A673 (cell line): ENCODE data around the gene IL34. TPM values are rescaled to one million over a fixed set of nuclear protein-coding genes. Genes with fewer than 3 reads are reported as not detected.

ENCODE experiments used
- BruUV-seq: library from RNA; stranded (reverse); fragments of 400-500 nt; replicated peaks from 2 replicates; lab custom pipeline; 2021; lab: Mats Ljungman, UMichigan
- CTCF ChIA-PET: fragments of 300-600 bp; sonication (Branson Sonifier 250); formaldehyde crosslinking; loops from one replicate; lab custom pipeline; 2022; ENCODE audit warnings: antibody characterized with exemption; lab: Charles Lee
- POLR2A ChIA-PET: fragments of 300-600 bp; sonication (Branson Sonifier 250); formaldehyde crosslinking; loops from one replicate; lab custom pipeline; 2022; ENCODE audit warnings: antibody characterized with exemption; ENCODE audit not compliant: low non-redundant PET; lab: Charles Lee
- DNase-seq: peaks from one replicate; pipeline ENCODE4 v3.0.0-alpha.2; 2015; ENCODE audit warnings: low spot score
- H3K27ac ChIP-seq: fragments of 200-600 bp; sonication (generic); 2 replicates; pipeline ENCODE4 v1.5.1; 2016; ENCODE audit warnings: mixed run types, low read depth, mild to moderate bottlenecking, mixed read lengths, antibody characterized with exemption, low read length; ENCODE audit not compliant: poor library complexity, severe bottlenecking
- H3K27me3 ChIP-seq: fragments of 200-600 bp; sonication (generic); replicated peaks from 2 replicates; pipeline ENCODE4 v1.6.1; 2017; ENCODE audit warnings: mixed run types, low read depth, mild to moderate bottlenecking, mixed read lengths, antibody characterized with exemption, low read length; ENCODE audit not compliant: insufficient read depth, poor library complexity
- H3K36me3 ChIP-seq: fragments of 200-600 bp; sonication (generic); 2 replicates; pipeline ENCODE4 v1.6.1; 2016; ENCODE audit warnings: mixed run types, mild to moderate bottlenecking, mixed read lengths, antibody characterized with exemption, low read length; ENCODE audit not compliant: insufficient read depth, poor library complexity, severe bottlenecking
- H3K4me1 ChIP-seq: fragments of 200-600 bp; sonication (generic); 2 replicates; pipeline ENCODE4 v1.6.1; 2017; ENCODE audit warnings: mixed run types, mild to moderate bottlenecking, mixed read lengths, antibody characterized with exemption, low read length; ENCODE audit not compliant: insufficient read depth, poor library complexity, severe bottlenecking
- H3K4me3 ChIP-seq: fragments of 200-600 bp; sonication (generic); 2 replicates; pipeline ENCODE4 v1.5.1; 2016; ENCODE audit warnings: low read depth, mixed run types, mild to moderate bottlenecking, mixed read lengths, low read length; ENCODE audit not compliant: poor library complexity, severe bottlenecking
- H3K9me3 ChIP-seq: fragments of 200-600 bp; sonication (generic); 2 replicates; pipeline ENCODE4 v1.6.1; 2016; ENCODE audit warnings: mixed run types, low read depth, mild to moderate bottlenecking, mixed read lengths, antibody characterized with exemption, low read length; ENCODE audit not compliant: poor library complexity, severe bottlenecking
- CTCF ChIP-seq: fragments of 300-800, 200-600 bp; sonication (generic); conservative IDR thresholded peaks from 2 replicates; pipeline ENCODE4 v1.5.1; 2017; ENCODE audit warnings: low read depth, mild to moderate bottlenecking, antibody characterized with exemption, low read length, moderate library complexity, mixed read lengths
- EZH2 ChIP-seq: fragments of 200-600 bp; sonication (generic); IDR thresholded peaks from 2 replicates; pipeline ENCODE4 v1.6.1; 2017; ENCODE audit warnings: borderline replicate concordance, low read depth, mild to moderate bottlenecking, mixed read lengths, antibody characterized with exemption, low read length; ENCODE audit not compliant: poor library complexity, severe bottlenecking
- intact Hi-C: fragments of 100-400 bp; cut with micrococcal nuclease; formaldehyde crosslinking; loops from one replicate; pipeline ENCODE4 v1.10.0; 2022; ENCODE audit not compliant: unreplicated experiment
- total RNA-seq: library from RNA; stranded (reverse); gene quantifications from 2 replicates; pipeline ENCODE4 v1.2.3, GENCODE V29; 2021

IL34 gene
- total RNA-seq, 1 experiment from 2014 or later: not detected

GRCh38 chr16:70650216-70650615, 3.9 kb downstream of the IL34 start:
- no TSS peak for BruUV-seq
- intact Hi-C loops: loop anchor here (10.0 kb wide), 1 partner anchor 125 kb away; the partner anchor contains the start of genes COG4 and SF3B3
- Histone ChIP-seq H3K4me3 (no peak overlapping the region), H3K36me3 (no peaks in the 10 kb centered on the region), H3K27me3 (no peaks in the 10 kb centered on the region), H3K4me1 (no peaks in the 10 kb centered on the region), H3K27ac (no peak overlapping the region), H3K9me3 (no peaks in the 10 kb centered on the region)
- TF ChIP-seq EZH2: no peak
- TF ChIP-seq CTCF: no peak
- ChIA-PET POLR2A (no interaction called here), CTCF (no interaction called here)
- no peak for DNase-seq

GRCh38 chr16:70651524-70651923, 5.2 kb downstream of the IL34 start:
- ChIA-PET POLR2A (interaction anchor here (0.7 kb wide), 1 partner anchor 30 kb away, joined by 6 read pairs; no protein-coding TSS in a partner anchor), CTCF (no interaction called here)
- no peak for DNase-seq
- Histone ChIP-seq H3K4me3 (no peak overlapping the region), H3K36me3 (no peaks in the 10 kb centered on the region), H3K27me3 (no peaks in the 10 kb centered on the region), H3K9me3 (no peaks in the 10 kb centered on the region), H3K4me1 (no peaks in the 10 kb centered on the region), H3K27ac (no peak overlapping the region)
- TF ChIP-seq EZH2: no peak
- TF ChIP-seq CTCF: no peak
- no TSS peak for BruUV-seq
- intact Hi-C loops: loop anchor here (10.0 kb wide), 1 partner anchor 127 kb away; the partner anchor contains the start of genes COG4 and SF3B3

- no TSS peak for BruUV-seq
- Histone ChIP-seq H3K36me3 (no peaks in the 10 kb centered on the region), H3K27me3 (no peaks in the 10 kb centered on the region), H3K9me3 (no peaks in the 10 kb centered on the region), H3K4me3 (no peak overlapping the region), H3K27ac (no peak overlapping the region), H3K4me1 (no peaks in the 10 kb centered on the region)
- DNase-seq: no peak
- intact Hi-C loops: loop anchor here (2.0 to 10.0 kb wide), 3 partner anchors 128 to 320 kb away; partner anchors contain the start of genes COG4 and SF3B3
- ChIA-PET POLR2A (no interaction called here), CTCF (interaction anchor here (1.5 kb wide), 1 partner anchor 117 kb away, joined by 4 read pairs; no protein-coding TSS in a partner anchor)
- TF ChIP-seq CTCF (no peak), EZH2 (no peak)
These were observed 6.0 kb downstream of the IL34 start for GRCh38 chr16:70652322-70652721.
